Chondrocyte (in vitro differentiated cells): ENCODE data around the gene CEP85L. TPM values are rescaled to one million over a fixed set of nuclear protein-coding genes. Genes with fewer than 3 reads are reported as not detected.

ENCODE experiments used
- DNase-seq: peaks from one replicate; pipeline ENCODE4 v3.0.0; 2021; ENCODE audit warnings: mixed read lengths, low spot score
- H3K27ac Mint-ChIP-seq: one replicate; pipeline ENCODE4 v1.8.0; 2021; ENCODE audit warnings: mild to moderate bottlenecking, moderate library complexity, mixed read lengths; ENCODE audit not compliant: unreplicated experiment
- H3K27me3 Mint-ChIP-seq: 2 replicates; pipeline ENCODE4 v1.8.0; 2021; ENCODE audit warnings: low read depth, mixed read lengths
- H3K36me3 Mint-ChIP-seq: 2 replicates; pipeline ENCODE4 v1.8.0; 2021; ENCODE audit warnings: low read depth, mixed read lengths
- H3K4me1 Mint-ChIP-seq: 2 replicates; pipeline ENCODE4 v1.8.0; 2021; ENCODE audit warnings: low read depth, mild to moderate bottlenecking, mixed read lengths
- H3K4me3 Mint-ChIP-seq: one replicate; pipeline ENCODE4 v1.8.0; 2021; ENCODE audit warnings: mild to moderate bottlenecking, moderate library complexity, mixed read lengths; ENCODE audit not compliant: unreplicated experiment
- H3K9me3 Mint-ChIP-seq: 2 replicates; pipeline ENCODE4 v1.8.0; 2021; ENCODE audit warnings: low read depth, mixed read lengths
- CTCF ChIP-seq: fragments of 200-600 bp; sonication (generic); IDR thresholded peaks from 2 replicates; pipeline ENCODE4 v1.5.0; 2021; ENCODE audit warnings: antibody characterized with exemption, mild to moderate bottlenecking, moderate library complexity
- total RNA-seq: library from RNA; stranded (reverse); gene quantifications from 3 replicates; pipeline ENCODE4 v1.2.1, GENCODE V29; 2021

The CEP85L gene
- total RNA-seq, 1 donor from 2014 or later, result 10.4 TPM

- H3K4me1 Mint-ChIP-seq, result no peaks in the 10 kb centered on the region
- peaks cover 11% of the 10 kb centered on the region for H3K36me3 Mint-ChIP-seq
- no peak for DNase-seq
- H3K27ac Mint-ChIP-seq, result no peak overlapping the region
- no peak for TF ChIP-seq CTCF
- no peak overlapping the region for H3K4me3 Mint-ChIP-seq
- no peaks in the 10 kb centered on the region for H3K27me3 Mint-ChIP-seq
- H3K9me3 Mint-ChIP-seq, result no peaks in the 10 kb centered on the region
Observed at GRCh38 chr6:118522422-118522821, 129.0 kb downstream of the CEP85L start.

- Mint-ChIP-seq H3K27ac (no peak overlapping the region), H3K27me3 (no peaks in the 10 kb centered on the region), H3K4me3 (no peak overlapping the region)
Observed at GRCh38 chr6:118514689-118515088, 136.7 kb downstream of the CEP85L start.

GRCh38 chr6:118511930-118512715, 139.3 kb downstream of the CEP85L start:
- H3K36me3 Mint-ChIP-seq, result peaks cover 2% of the 10 kb centered on the region
- H3K4me3 Mint-ChIP-seq, result no peak overlapping the region
- H3K9me3 Mint-ChIP-seq, result peaks cover 6% of the 10 kb centered on the region
- no peak for DNase-seq
- H3K27ac Mint-ChIP-seq, result no peak overlapping the region
- H3K4me1 Mint-ChIP-seq, result no peaks in the 10 kb centered on the region
- H3K27me3 Mint-ChIP-seq, result no peaks in the 10 kb centered on the region
- no peak for TF ChIP-seq CTCF

More at GRCh38 chr6:118514689-118515088, 136.7 kb downstream of the CEP85L start:
- no peak for TF ChIP-seq CTCF
- Mint-ChIP-seq H3K36me3 (peaks cover 8% of the 10 kb centered on the region), H3K9me3 (peaks cover 6% of the 10 kb centered on the region), H3K4me1 (no peaks in the 10 kb centered on the region)
- no peak for DNase-seq

- Mint-ChIP-seq H3K9me3 (peaks cover 4% of the 10 kb centered on the region), H3K4me3 (no peak overlapping the region), H3K27ac (no peak overlapping the region), H3K4me1 (peaks cover 9% of the 10 kb centered on the region), H3K36me3 (peaks cover 2% of the 10 kb centered on the region), H3K27me3 (no peaks in the 10 kb centered on the region)
- no peak for DNase-seq
- TF ChIP-seq CTCF, result peak; percentile 97
Observed at GRCh38 chr6:118509009-118509617, 142.3 kb downstream of the CEP85L start.

GRCh38 chr6:118507636-118508035, 143.8 kb downstream of the CEP85L start:
- Mint-ChIP-seq H3K9me3 (peaks cover 3% of the 10 kb centered on the region), H3K4me3 (no peak overlapping the region), H3K4me1 (peaks cover 9% of the 10 kb centered on the region), H3K27ac (no peak overlapping the region), H3K36me3 (peaks cover 3% of the 10 kb centered on the region), H3K27me3 (no peaks in the 10 kb centered on the region)
- no peak for TF ChIP-seq CTCF
- DNase-seq, result no peak
